ENCODE data around the gene VILL.

VILL gene

GRCh38 chr3:37990527-37990926 lies at the start of gene VILL:
VILL (plus strand) TSS chr3:37990786; CDS start chr3:37993673, 2,887 bp downstream.
- FAIRE-seq (no peak), DNase-seq (ENCODE audit: extremely low spot score, insufficient read length, low read depth) (no peak)

- DNase-seq (ENCODE audit: extremely low spot score, insufficient read length, low read depth) (no peak), FAIRE-seq (no peak)
Measured at GRCh38 chr3:37941608-37942508, 48.7 kb upstream of the VILL start.

DNA sequence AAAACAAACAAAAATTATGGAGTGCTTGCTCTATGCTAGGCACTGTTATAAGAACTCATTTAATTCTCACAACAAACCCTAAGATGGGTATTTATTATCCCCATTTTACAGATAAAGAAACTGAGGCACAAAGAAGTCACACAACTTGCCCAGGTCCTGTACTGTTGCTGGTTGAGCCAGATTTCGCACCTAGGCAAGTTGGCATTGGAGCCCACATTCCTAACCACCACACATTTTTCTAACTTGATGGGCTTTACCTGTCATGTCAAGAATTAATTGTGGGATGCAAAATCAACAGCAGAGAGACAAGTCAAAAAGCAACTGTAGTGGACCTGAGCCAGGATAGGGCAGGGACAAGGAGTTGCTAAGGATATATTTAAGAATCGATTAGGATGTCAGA lies 47.9 kb upstream of the VILL start:
- no peak for DNase-seq (ENCODE audit: extremely low spot score, insufficient read length, low read depth)
- no peak for FAIRE-seq

DNA sequence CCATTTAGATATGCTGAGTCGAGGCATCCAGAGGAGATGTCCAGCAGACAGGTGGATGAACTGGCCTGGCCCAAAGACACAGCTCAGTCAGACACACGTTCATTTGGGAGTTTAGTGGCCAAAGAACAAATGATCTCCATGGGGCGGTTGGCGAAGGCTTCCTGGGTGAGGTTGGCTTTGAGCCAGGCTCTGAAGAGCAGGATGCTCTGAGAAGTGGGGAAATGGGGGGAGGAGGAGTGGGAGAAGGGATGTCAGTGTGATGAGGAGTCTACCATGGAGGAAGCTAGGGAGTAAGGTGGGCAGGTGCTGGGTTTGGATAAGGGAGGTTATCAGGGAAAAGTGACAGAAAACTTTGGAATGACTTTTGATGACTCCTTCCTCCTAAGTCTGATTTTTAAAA lies 47.5 kb upstream of the VILL start:
- no peak for DNase-seq (ENCODE audit: extremely low spot score, insufficient read length, low read depth)
- FAIRE-seq = no peak

GRCh38 chr3:37943631-37944314 lies 46.8 kb upstream of the VILL start:
- DNase-seq (ENCODE audit: extremely low spot score, insufficient read length, low read depth) (no peak), FAIRE-seq (no peak)

DNA sequence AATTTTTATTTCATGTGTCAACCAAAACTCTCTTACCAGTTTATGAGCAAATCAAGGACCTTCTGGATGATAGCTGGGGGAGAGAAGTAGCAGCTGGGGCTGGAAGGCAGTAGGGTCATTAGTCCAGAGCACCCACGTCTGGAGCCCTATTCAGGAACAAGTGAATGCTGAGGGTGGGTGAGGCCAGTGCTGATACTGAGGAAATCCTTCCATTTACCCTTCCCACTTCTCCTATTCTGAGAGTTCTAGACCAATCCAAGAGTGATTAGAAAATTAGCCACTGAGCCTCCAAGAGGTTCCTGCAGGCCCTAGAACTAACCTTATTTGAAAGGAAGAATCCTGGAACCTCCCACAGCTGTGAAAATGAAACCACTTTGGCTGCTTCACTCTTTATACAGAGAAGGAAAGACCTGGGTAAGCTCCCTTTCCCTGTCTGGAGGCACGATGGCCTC lies 46.2 kb upstream of the VILL start:
- FAIRE-seq = no peak
- no peak for DNase-seq (ENCODE audit: extremely low spot score, insufficient read length, low read depth)

DNA sequence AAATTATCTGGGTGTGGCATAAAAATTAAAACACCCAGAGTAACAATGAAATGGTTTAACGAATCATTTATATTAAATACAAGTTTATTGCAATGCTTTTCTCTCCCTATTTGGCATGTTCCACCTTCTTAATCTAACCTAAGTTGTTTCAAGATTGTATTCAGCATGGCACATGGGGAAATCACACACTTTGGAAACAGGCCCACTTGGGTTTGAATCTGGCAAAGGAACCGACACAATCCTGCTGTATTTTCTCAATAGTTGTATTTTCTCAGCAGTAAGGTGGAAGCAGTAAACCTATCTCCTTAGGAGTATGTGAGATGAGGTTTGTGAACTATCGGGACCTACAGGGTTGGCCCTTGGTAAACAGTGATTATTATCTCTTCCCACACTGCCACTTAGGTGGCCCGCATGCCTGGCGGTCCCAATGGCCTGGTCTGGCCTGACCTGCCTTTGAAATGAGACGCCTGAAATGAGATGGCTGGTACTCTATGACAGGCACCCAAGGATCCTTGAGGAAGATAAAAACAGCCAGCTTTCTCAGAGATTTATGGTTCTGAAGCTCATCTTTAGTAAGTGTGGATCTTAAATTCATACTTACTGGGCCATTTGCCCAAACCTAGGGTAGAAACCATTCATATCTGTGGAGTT lies 45.3 kb upstream of the VILL start:
- DNase-seq (ENCODE audit: extremely low spot score, insufficient read length, low read depth) (no peak), FAIRE-seq (no peak)

GRCh38 chr3:37945807-37946530 lies 44.6 kb upstream of the VILL start:
- FAIRE-seq (no peak), DNase-seq (ENCODE audit: extremely low spot score, insufficient read length, low read depth) (no peak)

- FAIRE-seq (no peak), DNase-seq (ENCODE audit: extremely low spot score, insufficient read length, low read depth) (no peak)
Measured at GRCh38 chr3:37946531-37946889, 44.1 kb upstream of the VILL start.

DNA sequence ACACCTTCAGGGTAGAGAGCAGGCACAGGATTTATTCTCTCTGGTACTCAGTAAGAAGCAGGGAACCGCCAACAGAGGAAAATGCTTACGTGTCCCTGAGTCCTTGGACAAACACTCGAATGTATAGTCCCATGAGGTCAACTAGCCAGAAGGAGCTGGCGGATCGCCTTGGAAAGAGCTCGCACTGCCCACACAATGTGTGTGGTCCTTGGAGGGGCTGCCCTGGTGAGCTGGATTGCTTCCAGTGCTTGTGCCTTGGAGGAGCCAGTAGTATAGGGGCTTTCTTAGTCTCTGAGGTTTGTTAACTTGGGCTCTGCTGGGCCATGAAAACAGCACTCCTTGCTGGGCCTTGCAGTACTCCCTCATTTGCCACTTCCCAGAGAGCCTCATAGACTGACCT lies 40.7 kb upstream of the VILL start:
- DNase-seq (ENCODE audit: extremely low spot score, insufficient read length, low read depth) (no peak), FAIRE-seq (no peak)

DNA sequence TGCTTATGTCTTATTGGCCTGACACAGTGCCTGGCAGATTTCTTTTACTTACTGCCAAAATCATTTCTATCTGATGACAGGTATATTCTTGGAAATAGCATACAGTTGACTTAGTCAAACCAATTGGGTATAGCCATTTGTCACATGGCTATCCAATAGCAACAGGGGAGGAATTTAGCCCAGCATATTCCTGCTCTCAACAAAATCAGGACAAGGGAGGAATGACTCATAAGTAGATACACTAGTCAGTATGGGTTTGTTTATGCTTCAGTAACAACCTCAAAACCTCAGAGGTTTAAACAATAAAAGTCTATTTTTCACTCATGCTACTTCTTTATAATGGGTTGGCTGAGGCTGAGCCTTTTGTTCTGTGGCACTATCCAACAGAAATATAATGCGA lies 38.0 kb upstream of the VILL start:
- DNase-seq (ENCODE audit: extremely low spot score, insufficient read length, low read depth) (no peak), FAIRE-seq (no peak)

GRCh38 chr3:37953226-37953625 lies 37.4 kb upstream of the VILL start:
- DNase-seq (ENCODE audit: extremely low spot score, insufficient read length, low read depth) (no peak), FAIRE-seq (no peak)

DNA sequence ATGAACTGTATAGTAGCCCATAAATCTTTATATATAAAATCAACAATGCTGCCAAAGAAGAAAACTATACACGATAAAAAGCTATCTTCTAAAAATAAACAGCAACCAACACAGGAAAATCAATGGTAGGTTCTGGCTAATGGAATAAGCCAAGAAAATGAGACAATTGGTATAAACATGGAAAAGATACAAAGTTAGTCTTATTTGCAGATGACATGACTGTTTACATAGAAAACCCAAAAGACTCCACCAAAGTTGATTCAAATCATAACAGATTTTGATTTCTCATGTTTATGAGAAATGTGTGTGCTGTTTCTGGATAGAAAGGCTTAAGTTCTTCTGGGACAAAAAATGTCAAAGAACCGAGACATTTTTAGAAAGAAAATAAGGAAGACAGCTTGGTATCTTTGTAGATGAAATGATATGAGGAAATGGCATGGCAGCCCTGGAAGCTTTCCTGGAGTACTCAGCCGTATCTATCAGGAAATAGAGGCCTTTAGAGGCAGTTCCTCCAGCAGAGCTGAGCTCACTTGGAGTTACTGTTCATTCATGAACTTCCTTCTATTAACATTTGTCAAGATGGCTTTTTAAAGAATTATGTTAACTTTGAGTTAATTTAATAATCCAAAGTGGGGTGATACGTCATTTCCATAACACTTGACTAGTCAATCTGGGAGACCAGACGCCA lies 36.7 kb upstream of the VILL start:
- FAIRE-seq (no peak), DNase-seq (ENCODE audit: extremely low spot score, insufficient read length, low read depth) (no peak)

- no peak for FAIRE-seq
- no peak for DNase-seq (ENCODE audit: extremely low spot score, insufficient read length, low read depth)
Measured at GRCh38 chr3:37954881-37955280, 35.7 kb upstream of the VILL start.

GRCh38 chr3:37955918-37956707 lies 34.5 kb upstream of the VILL start:
- no peak for DNase-seq (ENCODE audit: extremely low spot score, insufficient read length, low read depth)
- FAIRE-seq = no peak

GRCh38 chr3:37956723-37957538 lies 33.7 kb upstream of the VILL start:
- FAIRE-seq = peak; percentile 50
- no peak for DNase-seq (ENCODE audit: extremely low spot score, insufficient read length, low read depth)

DNA sequence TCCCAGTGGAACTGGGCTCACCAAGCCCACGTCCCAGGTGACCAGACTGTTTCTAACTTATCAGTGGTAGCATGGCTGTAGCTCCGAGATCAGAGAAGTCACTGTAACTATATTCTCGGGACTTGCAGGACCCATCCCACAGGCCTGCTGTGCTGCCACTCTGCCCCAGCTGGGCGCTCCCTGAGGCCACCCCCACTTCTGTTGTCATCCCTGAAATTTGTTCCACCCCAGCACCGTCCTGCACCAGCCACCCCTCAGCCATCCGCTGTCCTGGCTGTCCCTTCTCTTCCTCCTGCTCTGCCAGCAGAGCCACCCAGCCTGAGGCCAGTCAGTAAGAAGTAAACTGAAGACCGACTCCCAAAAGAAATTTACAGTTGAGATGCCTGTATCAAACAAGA lies 33.0 kb upstream of the VILL start:
- FAIRE-seq = no peak

More for the DNA sequence above, 33.0 kb upstream of the VILL start:
- DNase-seq (ENCODE audit: extremely low spot score, insufficient read length, low read depth) = no peak

Data from GM18507 (cell line).